DOHH2 (cell line): Measurements from ENCODE around the gene ROR2.

ENCODE experiments used
- EZH2phosphoT487 ChIP-seq: fragments of 200-600 bp; sonication (generic); IDR thresholded peaks from 2 replicates; pipeline ENCODE4 v1.6.1; 2017; ENCODE audit warnings: borderline replicate concordance, mild to moderate bottlenecking, antibody characterized with exemption, low read length, moderate library complexity, mixed read lengths
- TF ChIP-seq, protein P1 (sequence below): fragments of 200-600 bp; sonication (generic); IDR thresholded peaks from one replicate; pipeline ENCODE4 v1.5.1; 2014; ENCODE audit warnings: antibody characterized with exemption, mild to moderate bottlenecking, low read depth, low read length; ENCODE audit not compliant: poor library complexity, severe bottlenecking

DNA sequence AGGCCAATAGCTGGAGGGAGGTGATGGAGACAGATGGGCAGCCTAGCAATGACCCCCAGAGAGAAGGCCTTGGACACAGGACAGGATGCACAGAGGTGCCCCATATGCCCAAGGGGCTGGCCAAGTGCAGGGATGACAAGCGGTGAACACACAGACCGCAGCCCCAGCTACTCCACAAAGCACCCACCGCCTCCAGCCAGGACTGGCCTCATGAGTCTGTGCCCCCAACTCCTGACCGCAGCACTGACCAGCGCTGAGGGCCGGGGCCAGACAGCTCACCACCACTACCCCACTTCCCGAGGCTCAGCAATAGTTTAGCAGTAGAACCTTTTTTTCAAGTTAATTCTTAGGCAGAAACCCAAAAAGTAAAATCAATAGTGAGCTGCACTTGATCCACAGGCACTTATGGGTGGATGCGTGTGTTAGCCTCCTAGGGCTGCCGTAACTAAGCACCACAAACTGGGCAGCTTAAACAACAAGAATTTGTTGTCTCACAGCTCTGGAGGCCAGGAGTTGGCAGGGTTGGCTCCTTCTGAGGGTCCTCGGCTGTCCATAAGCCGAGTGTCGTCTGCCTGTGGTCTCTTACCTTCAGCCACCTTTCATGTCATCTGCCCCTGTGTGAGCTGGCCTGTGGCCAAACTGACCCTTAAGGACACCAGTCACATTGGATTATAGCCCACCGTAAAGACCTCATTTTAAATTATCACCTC lies 14.1 kb downstream of the ROR2 start:
- TF ChIP-seq, protein P1, sequence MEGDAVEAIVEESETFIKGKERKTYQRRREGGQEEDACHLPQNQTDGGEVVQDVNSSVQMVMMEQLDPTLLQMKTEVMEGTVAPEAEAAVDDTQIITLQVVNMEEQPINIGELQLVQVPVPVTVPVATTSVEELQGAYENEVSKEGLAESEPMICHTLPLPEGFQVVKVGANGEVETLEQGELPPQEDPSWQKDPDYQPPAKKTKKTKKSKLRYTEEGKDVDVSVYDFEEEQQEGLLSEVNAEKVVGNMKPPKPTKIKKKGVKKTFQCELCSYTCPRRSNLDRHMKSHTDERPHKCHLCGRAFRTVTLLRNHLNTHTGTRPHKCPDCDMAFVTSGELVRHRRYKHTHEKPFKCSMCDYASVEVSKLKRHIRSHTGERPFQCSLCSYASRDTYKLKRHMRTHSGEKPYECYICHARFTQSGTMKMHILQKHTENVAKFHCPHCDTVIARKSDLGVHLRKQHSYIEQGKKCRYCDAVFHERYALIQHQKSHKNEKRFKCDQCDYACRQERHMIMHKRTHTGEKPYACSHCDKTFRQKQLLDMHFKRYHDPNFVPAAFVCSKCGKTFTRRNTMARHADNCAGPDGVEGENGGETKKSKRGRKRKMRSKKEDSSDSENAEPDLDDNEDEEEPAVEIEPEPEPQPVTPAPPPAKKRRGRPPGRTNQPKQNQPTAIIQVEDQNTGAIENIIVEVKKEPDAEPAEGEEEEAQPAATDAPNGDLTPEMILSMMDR = no peak
- no peak for TF ChIP-seq EZH2phosphoT487
